CD14-positive monocyte (primary cell): ENCODE results near the gene IL22RA1. TPM values are rescaled to one million over a fixed set of nuclear protein-coding genes. Genes with fewer than 3 reads are reported as not detected.

Source experiments
- DNase-seq, 3 donors: peaks; one replicate each; pipeline ENCODE4 v3.0.0-alpha.2; 2011 to 2022
- H2AFZ ChIP-seq: 2 replicates; pipeline ENCODE4 v1.6.0; 2012; ENCODE audit warnings: mild to moderate bottlenecking, low read depth, low read length, inconsistent platforms; ENCODE audit not compliant: insufficient read depth, poor library complexity, severe bottlenecking
- H3K27ac ChIP-seq, 2 donors: 1 replicate in 1 of 2; 2 replicates in 1 of 2; pipeline ENCODE4 v1.5.1; 2012 to 2013; ENCODE audit warnings: low read length in 2 of 2, control low read depth in 1 of 2, inconsistent platforms in 1 of 2, low read depth in 1 of 2, mild to moderate bottlenecking in 1 of 2
- H3K27me3 ChIP-seq, 2 donors: one replicate each; pipeline versions ENCODE4 v1.6.0 to v1.6.1; 2011 to 2013; ENCODE audit warnings: low read length in 2 of 2; ENCODE audit not compliant: control insufficient read depth in 2 of 2, insufficient read depth in 2 of 2
- H3K36me3 ChIP-seq, 2 donors: replicated peaks in 1 of 2; 1 replicate in 1 of 2; 2 replicates in 1 of 2; pipeline versions ENCODE4 v1.5.1 to v1.6.1; 2012 to 2013; ENCODE audit warnings: low read length in 2 of 2, control low read depth in 1 of 2, inconsistent platforms in 1 of 2, mild to moderate bottlenecking in 1 of 2; ENCODE audit not compliant: insufficient read depth in 2 of 2, control insufficient read depth in 1 of 2
- H3K4me1 ChIP-seq, 2 donors: 1 replicate in 1 of 2; 2 replicates in 1 of 2; pipeline versions ENCODE4 v1.5.1 to v1.6.1; 2012 to 2013; ENCODE audit warnings: low read length in 2 of 2, control low read depth in 1 of 2, inconsistent platforms in 1 of 2, mild to moderate bottlenecking in 1 of 2, moderate library complexity in 1 of 2; ENCODE audit not compliant: insufficient read depth in 2 of 2, control insufficient read depth in 1 of 2
- H3K4me2 ChIP-seq: replicated peaks from 2 replicates; pipeline ENCODE3; 2012; ENCODE audit warnings: low read length, moderate library complexity, mild to moderate bottlenecking; ENCODE audit not compliant: poor library complexity, severe bottlenecking; ENCODE audit errors: extremely low read depth
- H3K4me3 ChIP-seq, 3 experiments: fragments of 200-600 bp in 1 of 3; sonication (generic) in 1 of 3; replicated peaks in 1 of 3; 1 replicate in 2 of 3; 2 replicates in 1 of 3; pipeline ENCODE4 v1.5.1; 2011 to 2013; ENCODE audit warnings: low read length in 3 of 3, mild to moderate bottlenecking in 3 of 3, control low read depth in 2 of 3, low read depth in 2 of 3, inconsistent platforms in 1 of 3, moderate library complexity in 1 of 3
- H3K79me2 ChIP-seq: 2 replicates; pipeline ENCODE4 v1.6.0; 2012; ENCODE audit warnings: mild to moderate bottlenecking, control low read depth, inconsistent platforms, low read length, moderate library complexity; ENCODE audit not compliant: insufficient read depth
- H3K9ac ChIP-seq: 2 replicates; pipeline ENCODE4 v1.6.0; 2017; ENCODE audit warnings: low read length, mild to moderate bottlenecking; ENCODE audit not compliant: insufficient read depth, poor library complexity, severe bottlenecking
- H3K9me3 ChIP-seq, 2 donors: replicated peaks in 1 of 2; 1 replicate in 1 of 2; 2 replicates in 1 of 2; pipeline versions ENCODE4 v1.5.1 to v1.6.1; 2012 to 2013; ENCODE audit warnings: low read length in 2 of 2, control low read depth in 1 of 2; ENCODE audit not compliant: control insufficient read depth in 1 of 2, insufficient read depth in 1 of 2
- H4K20me1 ChIP-seq: 2 replicates; pipeline ENCODE4 v1.6.0; 2012; ENCODE audit warnings: mild to moderate bottlenecking, low read length, control low read depth, moderate library complexity; ENCODE audit not compliant: insufficient read depth
- H3K27ac Mint-ChIP-seq, 7 donors: one replicate each; pipeline ENCODE4 v1.8.0; 2020; ENCODE audit warnings: mild to moderate bottlenecking in 7 of 7, mixed read lengths in 7 of 7, moderate library complexity in 6 of 7, inconsistent platforms in 2 of 7
- H3K27me3 Mint-ChIP-seq, 3 donors: one replicate each; pipeline ENCODE4 v1.8.0; 2021 to 2022; ENCODE audit warnings: low read depth in 3 of 3, mild to moderate bottlenecking in 3 of 3, mixed read lengths in 3 of 3, moderate library complexity in 3 of 3, inconsistent platforms in 1 of 3
- H3K36me3 Mint-ChIP-seq, 2 donors: one replicate each; pipeline ENCODE4 v1.8.0; 2020; ENCODE audit warnings: mixed read lengths in 2 of 2, inconsistent platforms in 1 of 2, mild to moderate bottlenecking in 1 of 2
- H3K4me1 Mint-ChIP-seq: one replicate; pipeline ENCODE4 v1.8.0; 2020; ENCODE audit warnings: mild to moderate bottlenecking, mixed read lengths
- H3K4me3 Mint-ChIP-seq, 2 donors: one replicate each; pipeline ENCODE4 v1.8.0; 2020; ENCODE audit warnings: mild to moderate bottlenecking in 2 of 2, mixed read lengths in 2 of 2, moderate library complexity in 1 of 2
- H3K9me3 Mint-ChIP-seq, 7 donors: one replicate each; pipeline ENCODE4 v1.8.0; 2020 to 2022; ENCODE audit warnings: mixed read lengths in 7 of 7, mild to moderate bottlenecking in 6 of 7, moderate library complexity in 6 of 7, inconsistent platforms in 2 of 7
- WGBS: methylation state at CpG from one replicate; pipeline ENCODE4 v1.1.5; 2013; ENCODE audit warnings: missing lambda C conversion rate; ENCODE audit not compliant: insufficient coverage; 5-methylcytosine and 5-hydroxymethylcytosine counted together
- intact Hi-C, 2 donors: fragments of 100-400 bp; cut with micrococcal nuclease; formaldehyde crosslinking; loops; one replicate each; pipeline versions ENCODE4 v1.15.0 to v1.15.1; 2023
- polyA plus RNA-seq, 3 donors: library from polyadenylated mRNA; depleted of rRNA in 1 of 3; unstranded in 2 of 3; stranded (reverse) in 1 of 3; fragments of 300-500 nt in 2 of 3; fragments of >200 nt in 1 of 3; fragmentation: Illumina TruSeq in 2 of 3; gene quantifications; 1 replicate in 2 of 3; 2 replicates in 1 of 3; pipeline ENCODE4 v1.2.3, GENCODE V29; 2012 to 2021
- TF ChIP-seq, protein P1 (sequence below): fragments of 200-600 bp; IDR thresholded peaks from one replicate; pipeline ENCODE4 v1.8.0; 2022; ENCODE audit warnings: antibody characterized with exemption, mild to moderate bottlenecking

Gene IL22RA1
- polyA plus RNA-seq, 3 donors = not detected

GRCh38 chr1:24155011-24155782 is 12.3 kb upstream of the IL22RA1 start:
- Histone ChIP-seq H3K79me2 (no peaks in the 10 kb centered on the region), H3K27me3 (peaks cover 13 to 24% of the 10 kb centered on the region in 2 donors), H3K27ac (no peak overlapping the region), H4K20me1 (no peaks in the 10 kb centered on the region), H3K9ac (no peak overlapping the region), H3K4me3 (no peak overlapping the region), H3K36me3 (no peaks in the 10 kb centered on the region), H3K4me2 (no peak overlapping the region), H2AFZ (no peak overlapping the region), H3K9me3 (no peaks in the 10 kb centered on the region), H3K4me1 (peaks cover 5% of the 10 kb centered on the region in 2 donors)
- peaks cover 32 to 37% (median 33%) of the 10 kb centered on the region in 3 donors for H3K27me3 Mint-ChIP-seq
- no peaks in the 10 kb centered on the region for H3K9me3 Mint-ChIP-seq
- 78% methylated on average over 10 of the region's 11 CpGs for WGBS
- H3K4me3 Mint-ChIP-seq = no peak overlapping the region
- H3K27ac Mint-ChIP-seq = no peak overlapping the region
- peaks cover 8% of the 10 kb centered on the region for H3K4me1 Mint-ChIP-seq
- intact Hi-C loops = no loop called here
- no peaks in the 10 kb centered on the region for H3K36me3 Mint-ChIP-seq
- TF ChIP-seq, protein P1, sequence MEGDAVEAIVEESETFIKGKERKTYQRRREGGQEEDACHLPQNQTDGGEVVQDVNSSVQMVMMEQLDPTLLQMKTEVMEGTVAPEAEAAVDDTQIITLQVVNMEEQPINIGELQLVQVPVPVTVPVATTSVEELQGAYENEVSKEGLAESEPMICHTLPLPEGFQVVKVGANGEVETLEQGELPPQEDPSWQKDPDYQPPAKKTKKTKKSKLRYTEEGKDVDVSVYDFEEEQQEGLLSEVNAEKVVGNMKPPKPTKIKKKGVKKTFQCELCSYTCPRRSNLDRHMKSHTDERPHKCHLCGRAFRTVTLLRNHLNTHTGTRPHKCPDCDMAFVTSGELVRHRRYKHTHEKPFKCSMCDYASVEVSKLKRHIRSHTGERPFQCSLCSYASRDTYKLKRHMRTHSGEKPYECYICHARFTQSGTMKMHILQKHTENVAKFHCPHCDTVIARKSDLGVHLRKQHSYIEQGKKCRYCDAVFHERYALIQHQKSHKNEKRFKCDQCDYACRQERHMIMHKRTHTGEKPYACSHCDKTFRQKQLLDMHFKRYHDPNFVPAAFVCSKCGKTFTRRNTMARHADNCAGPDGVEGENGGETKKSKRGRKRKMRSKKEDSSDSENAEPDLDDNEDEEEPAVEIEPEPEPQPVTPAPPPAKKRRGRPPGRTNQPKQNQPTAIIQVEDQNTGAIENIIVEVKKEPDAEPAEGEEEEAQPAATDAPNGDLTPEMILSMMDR = no peak
- no peak for DNase-seq

DNA sequence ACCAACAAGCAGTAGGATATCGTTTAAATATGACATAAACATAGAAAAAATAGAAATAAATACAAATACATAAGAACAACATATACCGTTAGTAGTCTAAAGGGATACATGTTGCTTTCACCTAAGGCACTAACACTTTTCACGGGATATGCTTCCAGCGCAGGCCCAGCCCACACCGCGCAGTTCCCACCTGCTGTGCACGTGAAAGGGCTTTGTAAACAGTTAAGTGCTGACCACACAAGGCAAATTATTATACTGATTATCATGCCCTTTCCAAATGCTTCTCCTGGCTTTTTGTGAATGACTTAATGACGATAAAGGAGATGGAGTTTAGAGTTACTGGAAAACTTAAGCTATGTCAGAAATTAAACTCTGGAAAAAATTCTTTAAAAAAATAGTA is 11.3 kb upstream of the IL22RA1 start:
- 70% methylated on average over 4 of the region's 8 CpGs for WGBS
- Histone ChIP-seq H3K9me3 (no peaks in the 10 kb centered on the region), H3K27me3 (peaks cover 13 to 33% of the 10 kb centered on the region in 2 donors), H3K36me3 (no peaks in the 10 kb centered on the region), H3K79me2 (no peaks in the 10 kb centered on the region), H2AFZ (no peak overlapping the region), H3K4me2 (no peak overlapping the region), H3K4me3 (no peak overlapping the region), H4K20me1 (no peaks in the 10 kb centered on the region), H3K9ac (no peak overlapping the region), H3K4me1 (peaks cover 10% of the 10 kb centered on the region in 2 donors), H3K27ac (no peak overlapping the region)
- H3K4me1 Mint-ChIP-seq = peaks cover 14% of the 10 kb centered on the region
- no peak overlapping the region for H3K27ac Mint-ChIP-seq
- H3K27me3 Mint-ChIP-seq = peaks cover 37 to 43% (median 39%) of the 10 kb centered on the region in 3 donors
- no peaks in the 10 kb centered on the region for H3K36me3 Mint-ChIP-seq
- DNase-seq = no peak
- TF ChIP-seq, protein P1 = no peak
- intact Hi-C loops = loop anchor here (5.0 kb wide), 2 partner anchors 33 to 43 kb away; partner anchors contain the start of gene IFNLR1 (in 1 of the 2)
- no peak overlapping the region for H3K4me3 Mint-ChIP-seq
- H3K9me3 Mint-ChIP-seq = no peaks in the 10 kb centered on the region
